BE2C (cell line): ENCODE measurements around the gene SLC25A22.
A peak's percentile ranks its signal among the peaks of the same experiment; 100 is the strongest.

Experiments
- DNase-seq: peaks from one replicate; pipeline ENCODE4 v3.0.0-alpha.2; 2020
- H3K27me3 ChIP-seq: fragments of 250-450 bp; sonication (Bioruptor Pico); 2 replicates; pipeline ENCODE4 v1.5.1; 2020; ENCODE audit warnings: mild to moderate bottlenecking
- H3K36me3 ChIP-seq: fragments of 250-450 bp; sonication (Bioruptor Pico); 2 replicates; pipeline ENCODE4 v1.5.1; 2020; ENCODE audit warnings: mild to moderate bottlenecking
- H3K4me1 ChIP-seq: fragments of 250-450 bp; sonication (Bioruptor Pico); 2 replicates; pipeline ENCODE4 v1.5.1; 2020
- H3K4me3 ChIP-seq: 2 replicates; pipeline ENCODE4 v1.5.1; 2011; ENCODE audit warnings: low read depth, low read length
- H3K9me3 ChIP-seq: fragments of 250-450 bp; sonication (Bioruptor Pico); 2 replicates; pipeline ENCODE4 v1.5.1; 2020
- CTCF ChIP-seq: IDR thresholded peaks from 2 replicates; pipeline ENCODE4 v1.5.1; 2012; ENCODE audit warnings: mild to moderate bottlenecking, low read depth, low read length

Gene SLC25A22

GRCh38 chr11:776263-776560 is 21.9 kb downstream of the SLC25A22 start:
- H3K4me3 ChIP-seq = peak overlapping the region; percentile 67
- H3K4me1 ChIP-seq = no peaks in the 10 kb centered on the region
- peaks cover 8% of the 10 kb centered on the region for H3K36me3 ChIP-seq
- H3K27me3 ChIP-seq = no peaks in the 10 kb centered on the region
- TF ChIP-seq CTCF = no peak
- DNase-seq = no peak
- no peaks in the 10 kb centered on the region for H3K9me3 ChIP-seq

DNA sequence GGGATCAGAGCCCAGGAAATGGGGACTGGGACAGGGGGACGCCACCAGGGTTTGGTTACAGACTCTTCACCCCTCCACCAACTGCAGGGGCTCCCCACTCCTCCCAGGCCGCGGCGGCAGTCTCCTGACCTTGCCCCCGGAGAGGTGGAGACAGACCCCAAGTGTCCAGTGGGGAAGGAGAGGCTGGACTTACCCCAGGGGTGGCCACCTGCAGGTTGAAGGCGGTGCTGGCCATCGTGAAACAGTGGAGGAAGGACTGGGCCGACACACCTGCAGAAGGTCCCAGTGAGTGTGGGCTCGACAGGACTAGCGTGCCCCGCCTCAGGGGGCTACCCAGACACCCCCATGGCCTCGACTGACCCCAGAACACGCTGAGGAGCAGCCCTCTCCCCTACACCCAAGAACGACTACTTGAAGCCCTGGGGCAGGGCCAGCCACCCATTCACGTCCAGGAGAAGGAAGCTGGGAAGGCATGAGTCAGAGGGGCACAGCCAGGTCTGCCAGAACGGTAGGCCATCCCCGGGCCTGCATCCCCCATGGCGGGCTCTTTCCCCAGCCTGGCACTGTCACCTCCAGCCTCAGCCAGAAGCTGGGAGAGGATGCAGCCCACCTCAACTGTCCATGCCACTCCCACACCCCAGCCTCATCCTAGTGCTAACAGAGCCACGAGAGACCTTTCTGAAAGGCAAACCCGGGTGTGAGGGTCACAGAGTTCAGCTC is 23.0 kb downstream of the SLC25A22 start:
- Histone ChIP-seq H3K36me3 (peaks cover 18% of the 10 kb centered on the region), H3K9me3 (no peaks in the 10 kb centered on the region), H3K4me3 (no peak overlapping the region), H3K4me1 (no peaks in the 10 kb centered on the region), H3K27me3 (no peaks in the 10 kb centered on the region)
- no peak for DNase-seq
- TF ChIP-seq CTCF = no peak

DNA sequence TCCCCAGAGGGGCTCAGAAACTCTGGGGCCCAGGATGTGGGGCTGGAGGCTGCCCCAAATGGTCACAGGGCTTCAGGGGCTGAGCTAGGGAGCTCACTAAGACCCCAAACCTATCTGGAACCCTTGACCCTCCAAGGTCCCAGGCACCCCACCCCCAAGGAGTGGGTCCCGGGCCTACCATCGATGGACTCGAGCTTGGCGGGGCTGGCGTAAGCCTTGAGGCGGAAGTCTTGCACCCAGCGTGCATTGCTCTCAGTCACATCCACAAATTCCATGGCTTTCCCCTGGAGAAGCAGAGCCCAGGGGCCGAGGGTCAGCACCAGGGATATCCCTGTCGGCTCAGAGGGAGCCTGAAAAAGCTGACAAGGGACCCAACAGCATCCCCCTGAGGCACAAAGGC is 24.3 kb downstream of the SLC25A22 start:
- no peaks in the 10 kb centered on the region for H3K4me1 ChIP-seq
- H3K27me3 ChIP-seq = no peaks in the 10 kb centered on the region
- peaks cover 21% of the 10 kb centered on the region for H3K36me3 ChIP-seq
- no peaks in the 10 kb centered on the region for H3K9me3 ChIP-seq
- no peak for DNase-seq
- no peak overlapping the region for H3K4me3 ChIP-seq
- no peak for TF ChIP-seq CTCF

- H3K36me3 ChIP-seq = peaks cover 21% of the 10 kb centered on the region
- TF ChIP-seq CTCF = no peak
Observed at GRCh38 chr11:773425-773824, 24.7 kb downstream of the SLC25A22 start.

DNA sequence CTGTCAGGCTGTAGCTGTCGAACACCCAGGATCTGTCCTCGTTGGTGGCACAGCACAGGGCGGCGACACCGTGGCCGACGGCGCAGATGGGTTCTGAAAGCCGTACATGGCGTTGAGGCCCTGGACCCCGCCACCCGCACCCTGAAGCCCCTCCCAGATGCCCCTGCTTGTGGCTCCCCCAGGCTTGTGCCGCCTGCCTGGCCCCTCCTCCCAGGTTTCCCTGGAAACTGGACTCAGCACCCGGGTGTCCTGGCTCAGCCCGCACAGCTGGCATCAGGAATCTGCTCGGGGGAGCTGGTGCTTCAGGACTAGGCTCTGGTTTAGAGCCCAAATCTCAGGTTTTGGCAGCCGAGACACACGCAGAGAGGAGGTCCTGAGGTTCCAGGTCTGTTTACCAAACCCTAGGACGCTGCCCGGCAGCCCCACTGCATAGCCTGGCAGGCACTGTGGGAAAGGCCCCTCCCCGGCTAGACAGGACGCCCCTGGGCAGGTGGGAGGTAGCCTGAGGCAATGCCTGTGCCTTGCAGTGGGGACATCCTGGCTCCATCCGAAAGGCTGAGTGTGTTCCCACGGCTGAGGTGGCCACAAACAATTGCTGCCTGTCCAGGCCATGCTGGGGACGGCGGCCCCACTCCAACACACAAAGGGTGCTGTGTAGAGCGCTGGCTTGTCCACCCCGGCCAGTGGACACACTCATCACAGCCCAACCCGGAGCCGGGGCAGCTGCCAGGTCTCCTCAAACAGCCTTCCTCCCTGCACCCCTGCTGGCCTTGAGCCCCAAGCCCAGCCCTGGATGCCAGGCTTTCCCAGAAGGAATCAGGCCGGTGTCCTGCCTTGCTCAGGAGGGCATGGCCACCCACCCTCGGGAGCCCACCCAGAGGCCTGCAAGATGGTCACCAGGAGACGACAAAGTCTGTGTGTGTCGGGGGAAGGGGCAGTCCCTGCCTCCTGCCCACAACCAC is 25.4 kb downstream of the SLC25A22 start:
- TF ChIP-seq CTCF = no peak
- H3K4me3 ChIP-seq = no peak overlapping the region
- peaks cover 21% of the 10 kb centered on the region for H3K36me3 ChIP-seq
- no peaks in the 10 kb centered on the region for H3K4me1 ChIP-seq
- no peak for DNase-seq
- H3K27me3 ChIP-seq = no peaks in the 10 kb centered on the region
- H3K9me3 ChIP-seq = no peaks in the 10 kb centered on the region

More at GRCh38 chr11:773425-773824, 24.7 kb downstream of the SLC25A22 start:
- no peaks in the 10 kb centered on the region for H3K9me3 ChIP-seq
- DNase-seq = no peak
- no peak overlapping the region for H3K4me3 ChIP-seq
- H3K27me3 ChIP-seq = no peaks in the 10 kb centered on the region
- H3K4me1 ChIP-seq = no peaks in the 10 kb centered on the region

GRCh38 chr11:771617-772204 is 26.4 kb downstream of the SLC25A22 start:
- TF ChIP-seq CTCF = no peak
- Histone ChIP-seq H3K9me3 (no peaks in the 10 kb centered on the region), H3K36me3 (peaks cover 21% of the 10 kb centered on the region)

More at GRCh38 chr11:771617-772204, 26.4 kb downstream of the SLC25A22 start:
- Histone ChIP-seq H3K4me1 (no peaks in the 10 kb centered on the region), H3K4me3 (no peak overlapping the region), H3K27me3 (no peaks in the 10 kb centered on the region)
- no peak for DNase-seq
